GM21825 (cell line): Measurements from ENCODE around the gene ZP3.
"Not testable (repeated sequence)": the region's sequence is repeated elsewhere in the genome, so short reads cannot be mapped to it uniquely, and the experiment has no call there.

Experiments
- ATAC-seq: cut with Tn5 transposase; IDR thresholded peaks from one replicate; pipeline ENCODE4 v1.9.1; 2021; ENCODE audit warnings: mild to moderate bottlenecking, moderate library complexity; ENCODE audit not compliant: unreplicated experiment

ZP3 gene

GRCh38 chr7:76403780-76404494, 20.8 kb upstream of the ZP3 start:
- no peak for ATAC-seq

GRCh38 chr7:76405738-76406137, 19.0 kb upstream of the ZP3 start:
- no peak for ATAC-seq

- no peak for ATAC-seq
Observed at GRCh38 chr7:76407718-76408117, 17.0 kb upstream of the ZP3 start.

GRCh38 chr7:76408121-76408560, 16.6 kb upstream of the ZP3 start:
- no peak for ATAC-seq

GRCh38 chr7:76409537-76409936, 15.2 kb upstream of the ZP3 start, which contains the start of gene SSC4D:
SSC4D (minus strand) TSS chr7:76409697; CDS start chr7:76404439, 5,258 bp downstream.
- no peak for ATAC-seq

GRCh38 chr7:76411626-76412025, 13.1 kb upstream of the ZP3 start:
- no peak for ATAC-seq

- no peak for ATAC-seq
Observed at GRCh38 chr7:76412249-76412648, 12.5 kb upstream of the ZP3 start.

GRCh38 chr7:76417654-76418310, 7.0 kb upstream of the ZP3 start:
- ATAC-seq: not testable (repeated sequence)

GRCh38 chr7:76421097-76421496, 3.7 kb upstream of the ZP3 start:
- ATAC-seq: not testable (repeated sequence)

- no peak for ATAC-seq
Observed at GRCh38 chr7:76423666-76424412, 911 bp upstream of the ZP3 start.

- ATAC-seq: no peak
Observed at GRCh38 chr7:76425156-76425555, 406 bp downstream of the ZP3 start.

GRCh38 chr7:76425558-76425957, 808 bp downstream of the ZP3 start:
- not testable (repeated sequence) for ATAC-seq

- no peak for ATAC-seq
Observed at GRCh38 chr7:76426246-76426645, 1.5 kb downstream of the ZP3 start.

GRCh38 chr7:76427635-76428034, 2.9 kb downstream of the ZP3 start:
- ATAC-seq: no peak

- ATAC-seq: no peak
Observed at GRCh38 chr7:76428149-76428823, 3.5 kb downstream of the ZP3 start.

- no peak for ATAC-seq
Observed at GRCh38 chr7:76428868-76429805, 4.4 kb downstream of the ZP3 start.

- no peak for ATAC-seq
Observed at GRCh38 chr7:76430211-76430610, 5.5 kb downstream of the ZP3 start.

- no peak for ATAC-seq
Observed at GRCh38 chr7:76430836-76431235, 6.1 kb downstream of the ZP3 start.

- peak; percentile 63 for ATAC-seq
Observed at GRCh38 chr7:76437873-76438272, 13.1 kb downstream of the ZP3 start.
